DMS114 treated with DMSO at 0.1 percent for 48 hours (cell line): ENCODE measurements around the gene LTB4R.
"Not testable (repeated sequence)": the region's sequence is repeated elsewhere in the genome, so short reads cannot be mapped to it uniquely, and the experiment has no call there.

Experiments
- DNase-seq: peaks from one replicate; lab custom pipeline; 2025; ENCODE audit not compliant: unreplicated experiment; lab: John Stamatoyannopoulos, UW

LTB4R gene

DNA sequence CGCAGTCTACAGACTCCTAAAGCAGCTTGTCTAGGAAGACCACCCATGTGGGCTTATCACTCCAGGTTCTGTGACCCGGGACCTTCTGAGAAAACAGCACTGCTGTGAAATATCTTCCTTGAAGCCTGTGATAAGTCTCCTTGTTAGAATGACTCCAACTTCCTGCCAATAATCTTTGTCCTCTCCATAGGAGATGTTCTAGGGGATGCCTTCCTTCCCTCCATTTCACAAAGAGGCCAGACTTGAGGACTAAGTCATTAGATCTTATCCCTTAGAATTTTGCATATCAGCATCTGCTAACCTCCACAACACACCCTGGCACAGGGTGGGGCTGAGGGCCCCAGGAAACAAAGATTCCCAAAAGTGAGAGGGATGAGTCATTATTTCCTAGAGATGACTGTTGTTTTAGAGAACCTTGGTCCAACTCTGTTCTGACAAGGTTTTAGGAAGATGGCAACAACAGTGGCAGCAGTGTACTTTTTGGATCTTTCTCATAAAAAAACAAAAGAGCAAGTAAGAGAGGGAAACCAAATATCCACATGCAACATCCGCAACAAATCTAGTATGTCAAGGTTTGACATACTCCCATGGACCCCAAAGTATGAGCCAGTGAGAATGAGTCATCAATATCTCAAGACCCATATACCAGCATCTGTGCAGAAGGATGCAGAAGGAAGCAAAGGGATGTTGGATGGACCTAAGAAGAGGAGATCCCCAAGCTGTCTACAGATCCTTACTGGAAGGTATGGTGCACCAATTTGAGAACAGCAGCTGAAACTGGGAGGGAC lies 6.0 kb downstream of the LTB4R start:
- DNase-seq: no peak

DNA sequence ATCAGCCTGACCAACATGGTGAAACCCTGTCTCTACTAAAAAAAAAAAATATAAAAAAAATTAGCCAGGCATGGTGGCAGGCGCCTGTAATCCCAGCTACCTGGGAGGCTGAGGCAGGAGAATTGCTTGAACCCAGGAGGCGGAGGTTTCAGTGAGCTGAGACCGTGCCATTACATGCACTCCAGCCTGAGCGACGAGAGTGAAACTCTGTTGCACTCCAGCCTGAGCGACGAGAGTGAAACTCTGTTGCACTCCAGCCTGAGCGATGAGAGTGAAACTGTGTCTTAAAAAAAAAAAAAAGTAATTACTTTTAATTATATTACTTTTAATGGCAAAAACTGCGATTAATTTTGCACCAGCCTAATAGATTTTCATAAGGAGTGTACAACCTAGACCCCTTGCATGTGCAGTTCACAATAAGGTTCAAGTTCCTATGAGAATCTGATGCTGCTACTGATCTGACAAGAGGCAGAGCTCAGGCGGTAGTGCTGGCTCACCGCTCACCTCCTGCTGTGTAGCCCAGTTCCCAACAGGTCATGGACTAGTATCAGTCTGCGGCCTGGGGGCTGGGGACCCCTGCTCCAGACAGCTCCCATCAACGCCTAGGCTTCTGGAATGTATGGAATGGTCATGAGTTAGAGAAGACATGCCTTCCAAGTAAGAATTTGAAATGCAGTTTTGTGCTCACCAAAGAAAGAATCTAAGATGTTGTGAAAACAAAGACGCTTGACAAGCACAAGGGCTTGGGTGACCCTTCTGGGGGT lies 10.1 kb downstream of the LTB4R start:
- DNase-seq: no peak

DNA sequence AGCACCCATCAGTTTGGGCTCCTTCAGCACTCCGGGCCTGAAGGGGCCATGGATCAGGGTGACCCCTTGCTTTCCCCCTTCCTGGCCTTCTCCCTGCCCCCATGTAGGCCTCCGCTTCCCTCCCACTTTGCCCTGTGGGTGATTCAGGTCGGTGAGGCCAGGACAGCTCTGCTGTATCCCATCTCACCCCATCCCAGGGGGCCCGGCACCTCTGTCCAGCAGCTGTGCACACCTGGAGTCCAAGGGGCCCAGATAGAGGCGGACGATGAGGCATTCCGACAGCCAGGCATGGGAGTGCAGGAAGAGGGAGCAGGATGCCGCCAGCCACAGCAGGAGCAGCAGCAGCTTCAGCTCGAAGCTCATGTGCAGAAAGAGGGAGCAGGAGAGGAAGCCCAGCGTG lies 11.4 kb downstream of the LTB4R start:
- no peak for DNase-seq

DNA sequence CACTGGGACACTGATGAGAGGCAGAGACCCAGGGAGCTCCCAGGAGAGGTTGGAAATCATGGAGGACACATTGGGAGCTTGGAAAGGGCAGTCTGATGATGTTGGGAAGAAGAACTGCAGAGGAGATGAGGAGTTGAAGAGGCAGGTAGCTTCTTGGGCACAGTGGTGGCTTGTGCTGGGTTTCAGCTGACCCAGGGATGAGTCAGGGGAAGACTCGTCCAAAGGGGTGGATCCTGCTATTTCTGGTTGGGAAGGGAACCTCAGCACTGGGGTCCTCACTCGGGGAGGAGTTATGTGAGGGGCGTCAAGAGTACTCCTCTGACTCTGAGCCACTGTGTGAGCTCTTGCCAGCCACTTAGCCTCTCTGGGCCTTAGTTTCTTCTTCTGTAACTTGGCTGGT lies 12.0 kb downstream of the LTB4R start:
- no peak for DNase-seq

DNA sequence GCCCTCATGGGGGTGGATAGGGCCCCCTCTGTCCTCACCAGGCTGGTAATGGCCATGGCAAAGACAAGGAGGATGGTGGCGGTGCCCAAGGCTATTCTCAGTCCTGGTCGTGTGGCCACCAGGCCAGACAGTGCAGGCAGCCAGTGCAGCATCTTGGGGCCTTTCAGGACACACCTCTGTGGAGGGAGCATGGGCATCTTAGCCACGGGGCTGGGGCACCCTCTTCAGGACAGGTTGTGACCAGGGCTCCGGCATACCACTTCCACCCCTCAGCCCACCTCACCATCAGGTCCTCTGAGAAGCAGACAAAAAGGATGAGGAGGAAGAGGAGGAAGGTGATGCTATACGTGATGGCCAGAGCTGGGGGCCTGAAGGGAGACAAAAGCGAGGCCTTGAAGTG lies 12.7 kb downstream of the LTB4R start:
- DNase-seq: no peak

DNA sequence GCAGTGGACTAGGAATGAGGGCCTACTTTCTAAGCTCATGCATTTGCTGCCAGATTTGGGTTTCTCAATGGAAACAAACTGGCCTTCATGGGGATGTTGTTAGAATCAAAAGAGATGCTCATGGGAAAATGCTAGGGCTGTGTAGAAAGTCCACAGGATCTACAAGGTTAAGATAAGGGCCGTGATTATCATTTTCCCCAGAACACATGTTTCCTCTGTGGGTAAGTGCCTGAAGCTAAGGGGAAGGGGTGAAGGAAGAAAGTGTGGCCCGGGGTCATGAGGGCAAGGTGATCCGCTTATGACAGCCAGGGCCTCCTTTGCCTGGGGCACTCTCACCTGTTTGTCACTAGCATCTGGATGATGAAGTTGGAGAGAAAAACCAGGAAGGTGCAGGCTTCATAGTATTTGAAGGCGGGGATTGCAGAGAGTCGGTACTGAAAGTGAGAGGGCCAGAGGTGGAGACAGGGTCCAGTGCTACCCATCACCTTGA lies 13.8 kb downstream of the LTB4R start:
- no peak for DNase-seq

DNA sequence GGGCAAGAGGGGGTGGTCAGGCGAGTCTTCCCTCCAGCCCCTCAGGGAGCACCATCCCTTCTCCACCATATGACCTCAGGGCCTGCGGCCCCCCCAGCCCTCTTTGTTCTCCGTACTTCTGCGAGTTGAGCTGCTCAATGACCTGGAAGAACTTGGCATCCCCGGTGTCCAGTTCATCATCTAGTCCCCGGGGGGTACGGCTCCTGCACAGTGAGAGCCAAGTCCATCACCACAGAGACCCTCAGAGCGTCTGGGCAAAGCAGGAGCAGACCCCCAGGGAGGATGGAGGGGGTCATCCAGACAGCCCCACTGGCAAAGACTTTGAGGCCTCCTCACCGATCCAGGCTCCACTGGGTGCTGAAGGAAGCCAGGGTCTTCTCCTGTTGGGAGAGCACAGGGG lies 14.7 kb downstream of the LTB4R start:
- no peak for DNase-seq

DNA sequence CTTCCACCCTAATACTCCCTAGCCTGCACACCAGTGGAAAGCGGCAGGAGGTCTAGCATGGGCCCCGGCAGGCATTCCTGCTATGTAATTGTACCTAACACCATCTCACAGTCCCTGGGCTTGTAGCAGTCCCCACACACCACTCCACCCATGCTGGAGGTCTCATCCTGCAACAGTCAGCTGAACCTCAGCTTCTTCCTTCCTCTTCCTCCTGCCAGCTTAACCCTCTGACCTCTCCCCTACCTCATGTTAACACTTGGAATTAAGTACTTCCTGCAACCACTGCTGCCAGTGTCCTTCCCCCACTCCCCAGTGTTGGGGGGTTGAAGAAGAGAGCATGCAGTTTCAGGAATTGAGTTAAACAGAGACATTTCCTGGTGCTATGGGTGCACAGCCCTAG lies 16.0 kb downstream of the LTB4R start:
- no peak for DNase-seq

DNA sequence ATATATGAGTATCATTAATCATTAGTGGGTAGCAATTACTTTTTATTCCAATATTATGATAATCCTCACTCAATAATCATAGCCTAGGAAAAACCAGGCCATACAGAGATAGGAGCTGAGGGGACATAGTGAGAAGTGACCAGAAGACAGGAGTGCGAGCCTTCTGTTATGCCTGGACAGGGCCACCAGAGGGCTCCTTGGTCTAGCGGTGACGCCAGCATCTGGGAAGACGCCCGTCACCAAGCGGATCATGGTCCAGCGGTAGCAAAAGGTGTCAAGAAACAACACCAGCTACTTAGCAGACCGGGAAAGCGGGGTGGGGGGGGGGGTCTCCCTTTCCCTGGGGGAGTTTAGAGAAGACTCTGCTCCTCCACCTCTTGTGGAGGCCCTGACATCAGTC lies 16.6 kb downstream of the LTB4R start:
- not testable (repeated sequence) for DNase-seq

DNA sequence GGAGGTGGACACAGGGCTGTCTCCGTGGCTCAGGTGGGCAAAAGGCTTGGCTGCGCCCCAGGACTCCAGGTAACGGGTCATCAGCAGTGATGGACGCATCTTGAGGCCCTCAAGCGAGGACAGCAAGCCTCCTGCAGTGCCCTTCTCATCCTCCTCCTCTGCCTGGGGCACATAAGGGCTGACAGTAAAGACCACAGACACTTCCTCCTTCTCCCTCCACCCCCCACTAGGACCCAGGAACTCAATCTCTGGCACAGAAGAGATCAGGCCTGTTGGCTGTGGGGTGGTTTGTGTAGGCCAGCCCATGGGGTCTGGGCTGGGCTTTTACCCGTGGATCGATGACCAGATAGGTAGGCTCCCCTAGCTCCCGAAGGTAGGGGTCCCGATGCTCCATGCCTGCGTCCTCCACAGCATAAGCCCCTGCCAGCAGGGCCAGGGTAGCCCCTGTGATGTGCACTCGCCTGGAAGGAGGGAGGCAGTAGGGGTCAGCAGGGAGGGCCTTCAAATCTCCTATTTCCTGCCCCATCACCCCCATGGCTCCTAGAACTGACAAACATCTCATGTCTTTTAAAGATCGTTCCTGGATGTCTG lies 17.9 kb downstream of the LTB4R start:
- DNase-seq: no peak

DNA sequence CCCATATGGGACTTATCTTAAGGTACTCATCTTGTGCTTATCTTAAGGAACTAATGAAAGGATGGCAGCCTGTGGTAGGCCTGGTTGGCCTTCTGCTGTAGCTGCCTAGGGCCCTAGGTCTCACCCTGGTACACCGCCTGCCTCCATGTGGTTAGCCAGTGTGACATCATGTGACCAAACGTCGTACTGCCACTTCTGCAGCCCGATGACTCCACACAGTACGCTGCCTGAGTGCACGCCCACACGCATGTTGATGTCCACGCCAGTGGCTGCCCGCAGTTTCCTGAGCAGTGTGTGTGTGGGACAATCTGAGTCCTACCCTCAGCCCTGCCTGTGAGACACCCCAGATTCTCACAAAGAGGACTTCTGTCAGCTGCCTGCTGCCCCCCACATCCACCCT lies 18.4 kb downstream of the LTB4R start:
- DNase-seq: no peak

DNA sequence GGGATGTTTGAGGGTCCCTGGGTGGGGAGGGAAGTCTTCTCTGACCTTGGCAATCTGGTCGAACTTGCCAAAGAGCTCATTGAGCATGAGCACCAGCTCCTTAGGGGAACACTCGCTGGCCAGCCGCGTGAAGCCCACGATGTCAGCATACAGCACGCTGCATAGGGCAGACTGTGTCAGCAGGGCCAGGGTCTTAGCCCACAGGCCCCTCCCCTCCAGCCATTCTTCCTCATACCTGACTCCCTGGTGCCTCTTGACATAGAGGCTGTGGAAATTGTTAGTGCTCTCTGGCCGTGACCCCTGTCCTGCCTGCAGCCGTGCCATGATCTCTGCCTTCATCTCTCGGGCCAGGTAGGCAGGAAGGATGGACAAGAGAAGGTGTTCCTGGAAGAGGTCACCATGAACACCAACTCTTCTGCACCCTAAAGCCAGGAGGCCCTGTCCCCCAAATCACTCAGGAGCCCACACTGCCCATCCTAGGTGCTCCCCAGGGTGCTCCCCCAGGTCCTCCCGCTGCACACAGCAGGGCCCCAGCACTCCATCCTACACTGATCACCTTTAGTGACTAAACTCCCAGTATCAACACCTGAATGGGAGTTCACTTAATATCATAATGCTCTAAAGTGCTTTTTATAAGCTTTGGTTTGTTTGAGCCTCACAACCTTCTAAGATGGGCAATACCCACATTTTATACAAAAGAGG lies 19.8 kb downstream of the LTB4R start:
- no peak for DNase-seq

DNA sequence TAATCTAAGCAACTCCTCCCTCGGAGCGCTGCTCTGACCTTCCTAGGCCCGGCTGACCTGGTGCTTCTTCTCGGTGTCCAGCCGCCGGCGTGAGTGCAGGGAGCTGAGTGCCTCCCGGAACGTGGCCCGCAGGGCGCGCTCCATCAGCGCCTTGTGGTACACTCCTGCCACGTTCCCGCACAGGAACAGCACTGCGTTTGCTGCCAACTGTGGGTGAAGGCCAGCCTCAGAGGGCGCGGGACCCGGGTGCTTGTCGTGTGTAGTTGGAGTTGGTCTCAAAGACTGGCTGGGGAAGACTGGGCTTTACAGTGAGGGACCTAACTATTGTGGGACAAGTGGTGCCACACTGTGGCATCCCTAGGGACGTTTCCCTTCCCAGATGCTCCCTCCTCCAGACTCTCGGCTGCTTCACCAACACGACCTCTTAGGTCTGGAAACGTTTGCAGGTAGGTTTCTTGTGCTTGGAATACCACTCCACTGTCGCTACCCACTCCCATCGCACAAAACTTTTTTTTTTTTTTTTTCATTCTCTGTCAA lies 20.5 kb downstream of the LTB4R start:
- DNase-seq: no peak

DNA sequence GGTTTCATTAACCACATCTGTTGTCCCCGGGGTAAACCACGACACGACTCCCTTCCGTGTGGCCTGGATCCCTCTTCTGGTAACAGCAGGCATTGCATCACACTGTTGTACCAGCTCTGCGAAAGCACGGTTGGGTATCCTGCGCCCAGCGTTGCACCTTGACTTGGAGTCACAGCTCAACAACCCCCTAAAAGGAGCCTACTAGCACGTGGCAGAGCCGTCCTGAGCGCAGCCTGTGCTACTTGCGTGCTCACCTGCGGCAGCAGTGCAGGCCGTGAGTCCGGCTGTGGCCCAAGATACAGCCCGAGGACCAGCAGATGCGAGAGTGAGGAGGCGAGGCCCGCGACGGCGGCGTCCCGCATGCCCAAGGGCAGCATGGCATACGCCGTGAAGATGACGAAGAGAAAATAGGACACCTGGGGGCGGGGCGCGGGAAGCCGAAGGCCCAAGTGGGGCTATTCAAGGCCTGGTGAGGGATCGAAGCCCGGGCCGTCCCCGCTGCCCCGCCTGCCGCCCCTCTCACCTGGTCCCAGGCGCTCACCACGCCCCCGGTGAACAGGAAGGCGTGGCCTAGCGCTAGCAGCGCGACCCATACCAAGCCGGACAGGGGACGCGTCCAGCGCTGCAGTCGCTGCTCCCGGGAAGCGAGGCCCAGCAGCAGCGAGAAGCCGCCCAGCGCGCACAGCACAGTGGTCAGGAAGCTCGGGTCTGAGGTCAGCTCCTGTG lies 21.1 kb downstream of the LTB4R start:
- DNase-seq: peak; percentile 6

DNA sequence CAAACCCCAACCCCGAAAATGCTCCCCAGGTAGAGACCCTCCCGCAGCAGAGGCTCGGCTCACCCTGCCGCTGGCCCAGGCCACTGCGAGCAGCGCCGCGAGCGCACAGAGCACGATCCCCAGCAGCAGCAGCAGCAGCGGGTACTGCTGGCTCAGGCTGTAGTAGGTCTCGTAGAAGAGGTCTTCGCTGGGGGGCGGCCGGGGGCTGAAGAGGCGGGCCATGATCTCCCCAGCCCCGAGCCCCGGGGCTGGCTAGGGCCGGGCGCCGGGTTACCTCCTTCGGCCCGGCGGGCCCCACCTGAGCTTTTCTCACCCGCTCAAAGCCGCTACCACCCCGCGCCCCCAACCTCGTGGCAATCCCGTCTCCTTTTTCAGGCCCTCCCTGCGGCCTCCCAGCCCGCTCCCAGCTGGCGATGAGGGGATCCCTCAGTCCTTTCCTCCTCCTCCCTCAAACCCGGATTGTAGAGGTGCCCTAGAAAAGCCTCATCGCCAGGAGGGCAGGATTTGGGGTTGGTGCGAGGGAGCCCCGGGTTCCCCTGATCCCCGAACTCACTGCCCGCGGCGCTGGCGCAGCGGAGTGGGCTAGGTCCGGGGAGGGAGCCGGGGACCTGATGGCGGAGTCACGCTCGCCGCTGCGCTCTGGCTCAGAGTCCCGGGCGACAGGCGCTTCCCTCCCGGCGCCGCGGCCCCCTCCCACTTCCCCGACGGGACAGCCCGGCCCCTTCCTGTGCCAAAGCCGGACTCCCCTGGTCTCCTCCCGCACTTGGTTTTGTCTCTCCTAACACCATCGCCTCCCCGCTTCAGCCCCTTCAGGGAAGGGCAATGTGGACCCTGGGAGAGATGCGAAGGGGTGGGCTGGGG lies 23.4 kb downstream of the LTB4R start, which contains the start of gene ADCY4:
Gene ADCY4, minus strand, starts transcription at position 641 of the 861 bp plus-strand sequence. Its CDS starts 419 bp downstream, at position 222.
- no peak for DNase-seq

DNA sequence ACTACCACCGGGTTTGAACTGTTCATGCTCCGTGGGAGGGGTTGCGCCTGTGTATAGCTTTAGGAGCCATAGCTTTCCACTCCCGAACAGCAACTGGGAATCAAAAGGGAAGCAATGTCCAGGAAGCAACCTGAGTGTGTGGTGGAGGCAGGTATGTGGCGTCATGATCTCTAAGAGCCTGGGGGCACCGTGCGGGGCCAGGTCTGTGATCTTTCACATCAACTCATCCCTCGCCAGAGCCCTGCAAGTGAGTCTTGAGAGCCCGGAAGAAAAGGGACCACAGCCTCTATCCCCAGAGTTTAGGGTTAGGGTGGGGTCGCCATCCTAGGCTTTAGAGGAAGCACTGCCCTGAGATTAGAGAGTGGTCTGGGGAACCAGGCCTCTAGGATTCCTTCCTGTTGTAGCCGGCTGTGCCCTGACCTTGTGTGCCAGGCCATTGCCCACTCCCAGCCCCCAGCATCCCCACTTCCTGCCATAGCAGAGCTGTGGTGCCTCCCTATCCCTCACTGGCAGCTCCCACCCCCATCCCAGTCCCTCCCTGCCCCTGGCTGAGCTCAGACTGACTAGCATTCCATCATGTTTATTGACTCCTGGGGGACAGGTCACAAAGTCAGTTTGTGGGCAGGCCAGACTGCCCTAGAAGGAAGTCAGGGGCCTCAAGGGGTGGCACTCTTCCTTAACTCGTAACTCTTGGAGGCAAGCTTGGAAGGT lies 24.3 kb downstream of the LTB4R start:
- no peak for DNase-seq

DNA sequence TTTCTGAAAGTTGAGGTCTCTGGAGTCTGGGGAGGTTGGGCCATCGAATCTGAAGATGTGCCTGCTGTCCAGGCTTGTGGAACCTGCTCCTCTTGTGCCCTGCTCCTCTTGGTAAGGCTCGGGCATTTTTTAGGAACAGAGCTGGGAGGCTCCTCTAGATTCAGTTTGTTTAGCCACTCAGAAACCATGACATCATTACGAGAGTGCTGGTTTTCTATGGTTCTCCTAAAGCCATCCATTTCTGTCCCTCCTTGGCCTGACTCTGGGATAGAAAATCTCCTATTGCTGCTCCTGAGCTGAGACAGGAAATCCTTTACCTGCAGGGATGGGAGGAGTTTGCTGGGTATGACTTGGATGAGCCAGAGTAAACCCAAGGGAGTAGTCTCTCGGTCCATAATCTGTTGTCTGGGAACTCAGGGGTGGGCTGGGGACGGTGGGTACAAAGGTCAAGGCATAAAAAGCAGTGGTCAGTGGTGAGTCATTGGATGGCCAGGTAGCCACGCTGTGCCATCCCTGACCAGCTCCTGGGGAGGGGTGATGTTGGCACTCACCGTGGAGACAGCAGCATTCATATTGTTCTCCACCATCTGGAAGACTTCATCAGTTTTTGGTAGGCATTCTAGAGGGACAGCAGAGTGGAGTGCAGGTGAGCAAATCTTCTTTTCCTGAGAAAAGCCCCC lies 26.0 kb downstream of the LTB4R start:
- no peak for DNase-seq

DNA sequence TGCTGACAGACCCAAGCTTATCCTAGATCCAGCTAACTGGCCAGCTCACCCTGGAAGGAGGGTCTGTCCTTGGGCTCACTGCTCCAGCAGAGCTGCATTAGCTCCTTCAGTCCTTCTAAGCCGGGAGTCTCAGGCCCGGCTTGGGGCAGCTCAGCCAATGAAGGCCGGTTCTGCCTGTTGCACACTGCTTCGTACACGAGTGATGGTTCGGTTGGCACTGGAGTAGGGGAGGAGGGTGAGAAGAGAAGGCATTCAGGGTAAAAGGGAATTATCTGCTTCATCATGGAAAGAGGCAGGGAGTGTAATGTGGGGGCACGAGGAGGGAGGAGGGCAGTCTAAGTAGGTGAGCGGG lies 26.5 kb downstream of the LTB4R start:
- no peak for DNase-seq
